Measurements from ENCODE around the gene ZBED2. TPM values are rescaled to one million over a fixed set of nuclear protein-coding genes. Genes with fewer than 3 reads are reported as not detected.

Gene ZBED2
- total RNA-seq, 1 experiment from 2014 or later: 0.69 TPM

GRCh38 chr3:111598552-111598951 lies 3.4 kb upstream of the ZBED2 start:
- TF ChIP-seq EZH2 (IDR thresholded peaks at IDR 0.05; ENCODE audit: low read length, unreplicated experiment): no peak
- TF ChIP-seq EZH2phosphoT487 (IDR thresholded peaks at IDR 0.05; ENCODE audit: borderline replicate concordance, low read length): no peak
- TF ChIP-seq CTCF (conservative IDR thresholded peaks at IDR 0.05; ENCODE audit: low read depth, low read length): no peak
- peaks cover 34% of the 10 kb centered on the region for H3K4me1 ChIP-seq (ENCODE audit: insufficient read depth, low read length)
- H3K9me3 ChIP-seq (ENCODE audit: low read length): no peaks in the 10 kb centered on the region
- peaks cover 10% of the 10 kb centered on the region for H3F3A ChIP-seq (ENCODE audit: low read length, unreplicated experiment)
- H2AFZ ChIP-seq (ENCODE audit: low read length): no peak overlapping the region
- BruUV-seq (replicated peaks): no TSS peak
- no peak overlapping the region for H3K27ac ChIP-seq (ENCODE audit: low read length)
- POLR2A ChIA-PET (ENCODE audit: unreplicated experiment): no interaction called here
- no peaks in the 10 kb centered on the region for H3K9me2 ChIP-seq (replicated peaks; ENCODE audit: low read length)
- H4K20me1 ChIP-seq (ENCODE audit: low read length): no peaks in the 10 kb centered on the region
- CTCF ChIA-PET: interaction anchor here (0.6 kb wide), 1 partner anchor 319 kb away, joined by 4 read pairs; no protein-coding TSS in a partner anchor
- H3K9ac ChIP-seq (ENCODE audit: low read length): no peak overlapping the region
- H3K79me2 ChIP-seq (ENCODE audit: low read length): no peaks in the 10 kb centered on the region
- no peak overlapping the region for H3K4me3 ChIP-seq (ENCODE audit: low read length)
- intact Hi-C loops (cut with micrococcal nuclease): no loop called here
- no peaks in the 10 kb centered on the region for H3K36me3 ChIP-seq (ENCODE audit: low read depth, low read length)
- no peak overlapping the region for H3K4me2 ChIP-seq (ENCODE audit: low read length)
- DNase-seq (no peak), ATAC-seq (no peak)
- H3K27me3 ChIP-seq (ENCODE audit: low read length): no peaks in the 10 kb centered on the region

- TF ChIP-seq EZH2phosphoT487 (IDR thresholded peaks at IDR 0.05; ENCODE audit: borderline replicate concordance, low read length): no peak
- no peak for TF ChIP-seq CTCF (conservative IDR thresholded peaks at IDR 0.05; ENCODE audit: low read depth, low read length)
- TF ChIP-seq EZH2 (IDR thresholded peaks at IDR 0.05; ENCODE audit: low read length, unreplicated experiment): no peak
- Histone ChIP-seq H4K20me1 (ENCODE audit: low read length) (no peaks in the 10 kb centered on the region), H3K36me3 (ENCODE audit: low read depth, low read length) (no peaks in the 10 kb centered on the region), H3K4me2 (ENCODE audit: low read length) (no peak overlapping the region), H3K27me3 (ENCODE audit: low read length) (no peaks in the 10 kb centered on the region), H3F3A (ENCODE audit: low read length, unreplicated experiment) (peaks cover 10% of the 10 kb centered on the region), H3K4me1 (ENCODE audit: insufficient read depth, low read length) (peaks cover 38% of the 10 kb centered on the region), H2AFZ (ENCODE audit: low read length) (no peak overlapping the region), H3K4me3 (ENCODE audit: low read length) (no peak overlapping the region), H3K9me3 (ENCODE audit: low read length) (no peaks in the 10 kb centered on the region), H3K9ac (ENCODE audit: low read length) (no peak overlapping the region), H3K79me2 (ENCODE audit: low read length) (no peaks in the 10 kb centered on the region), H3K27ac (ENCODE audit: low read length) (no peak overlapping the region), H3K9me2 (replicated peaks; ENCODE audit: low read length) (no peaks in the 10 kb centered on the region)
- intact Hi-C loops (cut with micrococcal nuclease): no loop called here
- ATAC-seq: no peak
- no peak for DNase-seq
- BruUV-seq (replicated peaks): no TSS peak
- POLR2A ChIA-PET (ENCODE audit: unreplicated experiment): no interaction called here
- CTCF ChIA-PET: interaction anchor here (0.6 kb wide), 1 partner anchor 319 kb away, joined by 4 read pairs; no protein-coding TSS in a partner anchor
These were observed 3.0 kb upstream of the ZBED2 start for GRCh38 chr3:111598139-111598538.

- H3K36me3 ChIP-seq (ENCODE audit: low read depth, low read length): no peaks in the 10 kb centered on the region
- POLR2A ChIA-PET (ENCODE audit: unreplicated experiment): no interaction called here
- no peak overlapping the region for H3K4me3 ChIP-seq (ENCODE audit: low read length)
- DNase-seq (no peak), ATAC-seq (no peak)
- H4K20me1 ChIP-seq (ENCODE audit: low read length): no peaks in the 10 kb centered on the region
- H3K4me1 ChIP-seq (ENCODE audit: insufficient read depth, low read length): peaks cover 42% of the 10 kb centered on the region
- no peak overlapping the region for H3K4me2 ChIP-seq (ENCODE audit: low read length)
- H2AFZ ChIP-seq (ENCODE audit: low read length): no peak overlapping the region
- H3K9ac ChIP-seq (ENCODE audit: low read length): no peak overlapping the region
- peaks cover 10% of the 10 kb centered on the region for H3F3A ChIP-seq (ENCODE audit: low read length, unreplicated experiment)
- TF ChIP-seq CTCF (conservative IDR thresholded peaks at IDR 0.05; ENCODE audit: low read depth, low read length) (no peak), EZH2phosphoT487 (IDR thresholded peaks at IDR 0.05; ENCODE audit: borderline replicate concordance, low read length) (no peak), EZH2 (IDR thresholded peaks at IDR 0.05; ENCODE audit: low read length, unreplicated experiment) (no peak)
- no peaks in the 10 kb centered on the region for H3K9me3 ChIP-seq (ENCODE audit: low read length)
- no peaks in the 10 kb centered on the region for H3K79me2 ChIP-seq (ENCODE audit: low read length)
- H3K27me3 ChIP-seq (ENCODE audit: low read length): no peaks in the 10 kb centered on the region
- intact Hi-C loops (cut with micrococcal nuclease): no loop called here
- BruUV-seq (replicated peaks): no TSS peak
- H3K27ac ChIP-seq (ENCODE audit: low read length): no peak overlapping the region
- H3K9me2 ChIP-seq (replicated peaks; ENCODE audit: low read length): no peaks in the 10 kb centered on the region
- CTCF ChIA-PET: no interaction called here
These were observed 1.2 kb upstream of the ZBED2 start for GRCh38 chr3:111596328-111596727.
